ENCODE data around the gene MARCHF2. TPM values are rescaled to one million over a fixed set of nuclear protein-coding genes. Genes with fewer than 3 reads are reported as not detected.

MARCHF2 gene
- total and polyA plus RNA-seq, 2 donors (not counting 3 experiments of a cell fraction or from before 2014, with no cell fraction given): 43.5 to 91.9 TPM

- POLR2A ChIA-PET: interaction anchor here (1.2 kb wide), 1 partner anchor 43 kb away, joined by 3 read pairs; no protein-coding TSS in a partner anchor
- FAIRE-seq: no peak
- H3K9ac ChIP-seq (replicated peaks; ENCODE audit: extremely low read depth, insufficient read depth, low read length): no peak overlapping the region
- no peak overlapping the region for H3K4me3 ChIP-seq (replicated peaks in 1 of 3; ENCODE audit: insufficient read depth in 1 of 3, low read depth in 1 of 3, low read length in 3 of 3)
- no TSS peak for BruUV-seq (replicated peaks)
- no peaks in the 10 kb centered on the region for H3K27me3 ChIP-seq (ENCODE audit: control insufficient read depth in 2 of 2, insufficient read depth in 2 of 2, low read length in 2 of 2)
- CTCF ChIA-PET: interaction anchor here (0.9 to 4.0 kb wide), 7 partner anchors 8 to 50 kb away, joined by 3 to 79 read pairs (median 5); partner anchors contain the start of genes ANGPTL4, MARCHF2 and RAB11B
- intact Hi-C loops (cut with micrococcal nuclease) (loop anchor here (2.0 kb wide), 1 partner anchor 68 kb away; no protein-coding TSS in a partner anchor), dilution Hi-C loops (cut with MboI; ENCODE audit: extremely low pct_ligation_motif_present, low sequenced_read_pairs) (no loop called here)
- no peaks in the 10 kb centered on the region for H4K20me1 ChIP-seq (replicated peaks; ENCODE audit: control insufficient read depth, extremely low read depth, insufficient read depth, low read length)
- no peak overlapping the region for H3K4me2 ChIP-seq (ENCODE audit: insufficient read depth, low read length)
- no peak overlapping the region for H2AFZ ChIP-seq (ENCODE audit: low read depth, low read length)
- no peak for TF ChIP-seq GATA2 (IDR thresholded peaks at IDR 0.05; ENCODE audit: insufficient read depth, insufficient read length, low read depth, low read length)
- TF ChIP-seq MYC (IDR thresholded peaks at IDR 0.05; ENCODE audit: low read depth, low read length): no peak
- no peak for TF ChIP-seq POLR2AphosphoS5 (IDR thresholded peaks at IDR 0.05; ENCODE audit: insufficient read depth, low read depth, low read length)
- no peak for TF ChIP-seq CTCF (IDR thresholded peaks at IDR 0.05; ENCODE audit: extremely low read depth in 1 of 2, insufficient read depth in 1 of 2, low read depth in 1 of 2, low read length in 2 of 2)
- TF ChIP-seq POLR2A (IDR thresholded peaks at IDR 0.05; ENCODE audit: low read depth, low read length): no peak
- TF ChIP-seq EZH2 (IDR thresholded peaks at IDR 0.05; ENCODE audit: borderline replicate concordance, low read depth, low read length, severe bottlenecking): no peak
- TF ChIP-seq FOS (IDR thresholded peaks at IDR 0.05; ENCODE audit: borderline replicate concordance, insufficient read depth, low read length): no peak
- TF ChIP-seq JUN (IDR thresholded peaks at IDR 0.05; ENCODE audit: borderline replicate concordance, insufficient read depth, insufficient read length, low read depth): no peak
- TF ChIP-seq MAX (IDR thresholded peaks at IDR 0.05; ENCODE audit: insufficient read depth, insufficient read length): no peak
- peaks cover 20% of the 10 kb centered on the region for H3K4me1 ChIP-seq (ENCODE audit: control insufficient read depth, extremely low read depth, insufficient read depth, low read length)
- no peaks in the 10 kb centered on the region for H3K9me3 ChIP-seq (replicated peaks; ENCODE audit: control insufficient read depth, insufficient read depth, low read length)
- no peak for DNase-seq (ENCODE audit: low read depth, low spot score)
- no peak overlapping the region for H3K27ac ChIP-seq (ENCODE audit: insufficient read depth, low read depth, low read length)
- no peaks in the 10 kb centered on the region for H3K9me1 ChIP-seq (replicated peaks; ENCODE audit: control insufficient read depth, extremely low read depth, insufficient read depth, low read length)
- H3K79me2 ChIP-seq (ENCODE audit: control insufficient read depth, insufficient read depth, low read length): peaks cover 39% of the 10 kb centered on the region
- peaks cover 0 to 18% of the 10 kb centered on the region in 2 experiments for H3K36me3 ChIP-seq (ENCODE audit: control insufficient read depth in 2 of 2, extremely low read depth in 1 of 2, insufficient read depth in 2 of 2, low read length in 2 of 2)
Observed at GRCh38 chr19:8398311-8398771, 14.8 kb upstream of the MARCHF2 start.
